HUES6 (cell line): Measurements from ENCODE around the gene POLR3K.
"Not testable (repeated sequence)": the region's sequence is repeated elsewhere in the genome, so short reads cannot be mapped to it uniquely, and the experiment has no call there.

Experiments
- H3K27ac ChIP-seq: 2 replicates; pipeline ENCODE4 v1.7.0; 2013; ENCODE audit warnings: low read depth, mild to moderate bottlenecking, low read length, inconsistent platforms
- H3K27me3 ChIP-seq: 2 replicates; pipeline ENCODE4 v1.6.1; 2013; ENCODE audit warnings: low read length; ENCODE audit not compliant: control insufficient read depth, insufficient read depth
- H3K36me3 ChIP-seq: 2 replicates; pipeline ENCODE4 v1.6.1; 2013; ENCODE audit warnings: low read length; ENCODE audit not compliant: control insufficient read depth, insufficient read depth
- H3K4me1 ChIP-seq: 2 replicates; pipeline ENCODE4 v1.6.1; 2013; ENCODE audit warnings: low read length; ENCODE audit not compliant: control insufficient read depth, insufficient read depth
- H3K4me3 ChIP-seq: 2 replicates; pipeline ENCODE4 v1.5.1; 2013; ENCODE audit warnings: low read depth, low read length
- H3K9ac ChIP-seq: one replicate; pipeline ENCODE4 v1.6.1; 2013; ENCODE audit warnings: mild to moderate bottlenecking, low read length
- H3K9me3 ChIP-seq: 2 replicates; pipeline ENCODE4 v1.6.1; 2013; ENCODE audit warnings: low read depth, low read length; ENCODE audit not compliant: control insufficient read depth, insufficient read depth

POLR3K gene

GRCh38 chr16:55571-56136, 2.2 kb upstream of the POLR3K start:
- Histone ChIP-seq H3K4me1 (no peaks in the 10 kb centered on the region), H3K9ac (no peak overlapping the region), H3K9me3 (no peaks in the 10 kb centered on the region), H3K27ac (no peak overlapping the region), H3K27me3 (no peaks in the 10 kb centered on the region), H3K36me3 (peaks cover 68% of the 10 kb centered on the region), H3K4me3 (no peak overlapping the region)

- H3K36me3 ChIP-seq = peaks cover 67% of the 10 kb centered on the region
- peak overlapping the region; percentile 82 for H3K9ac ChIP-seq
- H3K9me3 ChIP-seq = no peaks in the 10 kb centered on the region
- peak overlapping the region; percentile 75; the same call in 1 of the 2 replicates for H3K27ac ChIP-seq
- peak overlapping the region; percentile 79 for H3K4me3 ChIP-seq
- H3K27me3 ChIP-seq = no peaks in the 10 kb centered on the region
- H3K4me1 ChIP-seq = no peaks in the 10 kb centered on the region
Observed at GRCh38 chr16:54237-54581, 801 bp upstream of the POLR3K start.

GRCh38 chr16:50769-51591, 2.4 kb downstream of the POLR3K start:
- Histone ChIP-seq H3K27me3 (no peaks in the 10 kb centered on the region), H3K27ac (no peak overlapping the region), H3K36me3 (peaks cover 54% of the 10 kb centered on the region), H3K9ac (no peak overlapping the region), H3K9me3 (no peaks in the 10 kb centered on the region), H3K4me3 (no peak overlapping the region), H3K4me1 (no peaks in the 10 kb centered on the region)

- Histone ChIP-seq H3K9ac (no peak overlapping the region), H3K4me1 (no peaks in the 10 kb centered on the region), H3K27me3 (no peaks in the 10 kb centered on the region), H3K36me3 (peaks cover 78% of the 10 kb centered on the region), H3K27ac (no peak overlapping the region), H3K9me3 (peaks cover 6% of the 10 kb centered on the region; the same call in 1 of the 2 replicates), H3K4me3 (no peak overlapping the region)
Observed at GRCh38 chr16:47234-47633, 6.2 kb downstream of the POLR3K start.

- peaks cover 83% of the 10 kb centered on the region for H3K36me3 ChIP-seq
- not testable (repeated sequence) for H3K27me3 ChIP-seq, H3K27ac ChIP-seq, H3K4me1 ChIP-seq, H3K9ac ChIP-seq, H3K4me3 ChIP-seq, H3K9me3 ChIP-seq
Observed at GRCh38 chr16:46510-46909, 6.9 kb downstream of the POLR3K start.

GRCh38 chr16:45454-45853, 8.0 kb downstream of the POLR3K start:
- H3K4me3 ChIP-seq = no peak overlapping the region
- H3K9ac ChIP-seq = no peak overlapping the region
- H3K36me3 ChIP-seq = peaks cover 79% of the 10 kb centered on the region
- no peak overlapping the region for H3K27ac ChIP-seq
- H3K9me3 ChIP-seq = peaks cover 10% of the 10 kb centered on the region; the same call in 1 of the 2 replicates
- no peaks in the 10 kb centered on the region for H3K4me1 ChIP-seq
- no peaks in the 10 kb centered on the region for H3K27me3 ChIP-seq

GRCh38 chr16:44655-45054, 8.8 kb downstream of the POLR3K start:
- H3K27ac ChIP-seq = no peak overlapping the region
- H3K9me3 ChIP-seq = peaks cover 10% of the 10 kb centered on the region; the same call in 1 of the 2 replicates
- no peak overlapping the region for H3K4me3 ChIP-seq
- H3K27me3 ChIP-seq = no peaks in the 10 kb centered on the region
- peaks cover 78% of the 10 kb centered on the region for H3K36me3 ChIP-seq
- no peak overlapping the region for H3K9ac ChIP-seq
- no peaks in the 10 kb centered on the region for H3K4me1 ChIP-seq

GRCh38 chr16:43294-43693, 10.1 kb downstream of the POLR3K start:
- no peaks in the 10 kb centered on the region for H3K27me3 ChIP-seq

GRCh38 chr16:42691-43090, 10.7 kb downstream of the POLR3K start:
- Histone ChIP-seq H3K4me1 (no peaks in the 10 kb centered on the region), H3K27me3 (no peaks in the 10 kb centered on the region), H3K9me3 (peaks cover 10% of the 10 kb centered on the region; the same call in 1 of the 2 replicates), H3K27ac (no peak overlapping the region), H3K9ac (no peak overlapping the region), H3K4me3 (no peak overlapping the region), H3K36me3 (peaks cover 78% of the 10 kb centered on the region)

More at GRCh38 chr16:43294-43693, 10.1 kb downstream of the POLR3K start:
- Histone ChIP-seq H3K4me3 (no peak overlapping the region), H3K9me3 (peaks cover 10% of the 10 kb centered on the region; the same call in 1 of the 2 replicates), H3K27ac (no peak overlapping the region), H3K9ac (no peak overlapping the region), H3K36me3 (peaks cover 77% of the 10 kb centered on the region), H3K4me1 (no peaks in the 10 kb centered on the region)

- Histone ChIP-seq H3K27ac (no peak overlapping the region), H3K9ac (no peak overlapping the region), H3K9me3 (peaks cover 10% of the 10 kb centered on the region; the same call in 1 of the 2 replicates), H3K27me3 (no peaks in the 10 kb centered on the region), H3K4me3 (no peak overlapping the region), H3K36me3 (peaks cover 79% of the 10 kb centered on the region), H3K4me1 (no peaks in the 10 kb centered on the region)
Observed at GRCh38 chr16:42069-42457, 11.3 kb downstream of the POLR3K start.

- Histone ChIP-seq H3K4me1 (no peaks in the 10 kb centered on the region), H3K27me3 (no peaks in the 10 kb centered on the region), H3K4me3 (no peak overlapping the region), H3K27ac (no peak overlapping the region), H3K9me3 (peaks cover 10% of the 10 kb centered on the region; the same call in 1 of the 2 replicates), H3K36me3 (peaks cover 78% of the 10 kb centered on the region), H3K9ac (no peak overlapping the region)
Observed at GRCh38 chr16:41439-42068, 11.9 kb downstream of the POLR3K start.
